ENCODE measurements around the gene IQSEC3. TPM values are rescaled to one million over a fixed set of nuclear protein-coding genes. Genes with fewer than 3 reads are reported as not detected.

IQSEC3 gene
- total and polyA plus RNA-seq, 2 of the 13 experiments (the other 11 are each of a cell fraction or from before 2014, with no cell fraction given), result not detected

GRCh38 chr12:153080-153746 lies 86.6 kb downstream of the IQSEC3 start (continued):
- TF ChIP-seq ZNF318 (CRISPR knock-in tag; IDR thresholded peaks at IDR 0.05) (no peak), HNRNPLL (IDR thresholded peaks at IDR 0.05; ENCODE audit: low read depth, low read length, poor library complexity, severe bottlenecking) (peak; percentile 30), ZNF407 (CRISPR knock-in tag; IDR thresholded peaks at IDR 0.05; ENCODE audit: not compliant biosample characterization) (no peak), ZNF138 (CRISPR knock-in tag; IDR thresholded peaks at IDR 0.05; ENCODE audit: low read depth) (no peak), ZNF83 (CRISPR knock-in tag; IDR thresholded peaks at IDR 0.05; ENCODE audit: borderline replicate concordance) (no peak), XBP1 (CRISPR knock-in tag; IDR thresholded peaks at IDR 0.05) (no peak), ZNF296 (CRISPR knock-in tag; conservative IDR thresholded peaks at IDR 0.05) (no peak), ZNF33B (CRISPR knock-in tag; IDR thresholded peaks at IDR 0.05) (no peak), HMGA1 (CRISPR knock-in tag; conservative IDR thresholded peaks at IDR 0.05) (no peak), ZIK1 (CRISPR knock-in tag; IDR thresholded peaks at IDR 0.05; ENCODE audit: borderline replicate concordance, low read depth) (no peak)
- TF ChIP-seq, protein P1, sequence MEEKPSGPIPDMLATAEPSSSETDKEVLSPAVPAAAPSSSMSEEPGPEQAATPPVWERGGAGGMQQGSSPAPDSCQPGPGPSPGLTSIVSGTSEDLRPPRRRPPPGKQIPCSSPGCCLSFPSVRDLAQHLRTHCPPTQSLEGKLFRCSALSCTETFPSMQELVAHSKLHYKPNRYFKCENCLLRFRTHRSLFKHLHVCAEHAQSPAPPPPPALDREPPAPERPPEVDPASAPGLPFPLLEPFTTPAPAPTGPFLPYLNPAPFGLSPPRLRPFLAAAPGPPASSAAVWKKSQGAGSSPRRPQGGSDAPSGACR (CRISPR knock-in tag; IDR thresholded peaks at IDR 0.05), result no peak
